MM.1S (cell line): ENCODE measurements around the gene C3orf18.

Experiments
- DNase-seq: peaks from one replicate; pipeline ENCODE4 v3.0.0-alpha.2; 2015
- H2AFZ ChIP-seq: fragments of 300-600 bp; sonication (generic); 2 replicates; pipeline ENCODE4 v1.6.0; 2016; ENCODE audit warnings: antibody characterized with exemption, low read length
- H3F3A ChIP-seq: fragments of 300-600 bp; sonication (generic); 2 replicates; pipeline ENCODE4 v1.6.1; 2016; ENCODE audit warnings: mild to moderate bottlenecking, antibody characterized with exemption, low read length, moderate library complexity, mixed read lengths; ENCODE audit not compliant: insufficient read depth
- H3K27ac ChIP-seq: fragments of 300-600 bp; sonication (generic); 2 replicates; pipeline ENCODE4 v1.5.1; 2016; ENCODE audit warnings: mild to moderate bottlenecking, low read length
- H3K27me3 ChIP-seq: fragments of 300-600 bp; sonication (generic); replicated peaks from 2 replicates; pipeline ENCODE4 v1.6.0; 2016; ENCODE audit warnings: low read length; ENCODE audit not compliant: insufficient read depth
- H3K36me3 ChIP-seq: fragments of 300-600 bp; sonication (generic); replicated peaks from 2 replicates; pipeline ENCODE4 v1.6.1; 2016; ENCODE audit warnings: mild to moderate bottlenecking, low read length, mixed read lengths; ENCODE audit not compliant: insufficient read depth
- H3K4me1 ChIP-seq: fragments of 300-600 bp; sonication (generic); 2 replicates; pipeline ENCODE4 v1.6.1; 2016; ENCODE audit warnings: low read length, mixed read lengths
- H3K4me2 ChIP-seq: fragments of 300-600 bp; sonication (generic); 2 replicates; pipeline ENCODE4 v1.6.0; 2016; ENCODE audit warnings: low read depth, low read length
- H3K4me3 ChIP-seq: fragments of 300-600 bp; sonication (generic); 2 replicates; pipeline ENCODE4 v1.5.1; 2016; ENCODE audit warnings: low read length, mixed read lengths
- H3K79me2 ChIP-seq: fragments of 300-600 bp; sonication (generic); 2 replicates; pipeline ENCODE4 v1.6.1; 2016; ENCODE audit warnings: mixed run types, low read length, mixed read lengths
- H3K9ac ChIP-seq: fragments of 300-600 bp; sonication (generic); 2 replicates; pipeline ENCODE4 v1.6.1; 2016; ENCODE audit warnings: low read length, mixed read lengths
- H3K9me2 ChIP-seq: fragments of 300-600 bp; sonication (generic); replicated peaks from 2 replicates; pipeline ENCODE4 v1.6.1; 2016; ENCODE audit warnings: mild to moderate bottlenecking, low read length, mixed read lengths; ENCODE audit not compliant: insufficient read depth
- H3K9me3 ChIP-seq: fragments of 300-600 bp; sonication (generic); replicated peaks from 2 replicates; pipeline ENCODE4 v1.6.1; 2016; ENCODE audit warnings: mild to moderate bottlenecking, low read length, mixed read lengths; ENCODE audit not compliant: insufficient read depth
- H4K20me1 ChIP-seq: fragments of 300-600 bp; sonication (generic); 2 replicates; pipeline ENCODE4 v1.6.1; 2016; ENCODE audit warnings: mild to moderate bottlenecking, low read length, moderate library complexity, mixed read lengths; ENCODE audit not compliant: insufficient read depth
- CTCF ChIP-seq: fragments of 300-600 bp; sonication (generic); IDR thresholded peaks from 2 replicates; pipeline ENCODE4 v1.5.1; 2016; ENCODE audit warnings: antibody characterized with exemption, low read length, mixed read lengths
- EZH2 ChIP-seq: fragments of 300-600 bp; sonication (generic); optimal IDR thresholded peaks from 2 replicates; pipeline ENCODE3; 2017; ENCODE audit warnings: low read depth, mild to moderate bottlenecking, antibody characterized with exemption, low read length, mixed read lengths
- EZH2phosphoT487 ChIP-seq: fragments of 300-600 bp; sonication (generic); IDR thresholded peaks from 2 replicates; pipeline ENCODE4 v1.6.1; 2018; ENCODE audit warnings: antibody characterized with exemption, low read length

Gene C3orf18

GRCh38 chr3:50549226-50549625, 18.3 kb downstream of the C3orf18 start:
- no peaks in the 10 kb centered on the region for H3K9me3 ChIP-seq
- H3K27me3 ChIP-seq: peaks cover 32% of the 10 kb centered on the region
- H3K9ac ChIP-seq: no peak overlapping the region
- no peaks in the 10 kb centered on the region for H4K20me1 ChIP-seq
- no peaks in the 10 kb centered on the region for H3F3A ChIP-seq
- no peaks in the 10 kb centered on the region for H3K4me1 ChIP-seq
- TF ChIP-seq EZH2 (no peak), CTCF (no peak), EZH2phosphoT487 (no peak)
- no peak overlapping the region for H3K4me2 ChIP-seq
- DNase-seq: no peak
- H3K79me2 ChIP-seq: no peaks in the 10 kb centered on the region
- H3K9me2 ChIP-seq: no peaks in the 10 kb centered on the region
- no peak overlapping the region for H2AFZ ChIP-seq
- no peaks in the 10 kb centered on the region for H3K36me3 ChIP-seq
- no peak overlapping the region for H3K4me3 ChIP-seq
- H3K27ac ChIP-seq: no peak overlapping the region

- no peaks in the 10 kb centered on the region for H3K9me3 ChIP-seq
- DNase-seq: no peak
- no peak overlapping the region for H3K9ac ChIP-seq
- H3K27me3 ChIP-seq: peaks cover 33% of the 10 kb centered on the region
- TF ChIP-seq EZH2phosphoT487 (no peak), CTCF (no peak), EZH2 (no peak)
- H4K20me1 ChIP-seq: no peaks in the 10 kb centered on the region
- H3K9me2 ChIP-seq: no peaks in the 10 kb centered on the region
- no peak overlapping the region for H3K4me2 ChIP-seq
- H3K27ac ChIP-seq: no peak overlapping the region
- no peaks in the 10 kb centered on the region for H3K79me2 ChIP-seq
- H3K36me3 ChIP-seq: no peaks in the 10 kb centered on the region
- no peak overlapping the region for H3K4me3 ChIP-seq
- H3K4me1 ChIP-seq: no peaks in the 10 kb centered on the region
- H2AFZ ChIP-seq: no peak overlapping the region
- H3F3A ChIP-seq: no peaks in the 10 kb centered on the region
Observed at GRCh38 chr3:50545781-50546180, 21.8 kb downstream of the C3orf18 start.

GRCh38 chr3:50542177-50543034, 25.1 kb downstream of the C3orf18 start:
- DNase-seq: peak; percentile 28
- Histone ChIP-seq H3K4me2 (no peak overlapping the region), H3K9ac (no peak overlapping the region), H2AFZ (no peak overlapping the region), H3K36me3 (no peaks in the 10 kb centered on the region), H3K27me3 (peaks cover 62% of the 10 kb centered on the region), H3K9me2 (no peaks in the 10 kb centered on the region), H3K9me3 (no peaks in the 10 kb centered on the region), H3K27ac (no peak overlapping the region), H3K4me1 (no peaks in the 10 kb centered on the region), H3K79me2 (no peaks in the 10 kb centered on the region), H3F3A (no peaks in the 10 kb centered on the region), H3K4me3 (no peak overlapping the region), H4K20me1 (no peaks in the 10 kb centered on the region)
- TF ChIP-seq EZH2phosphoT487 (no peak), CTCF (peak; percentile 94)
